OCI-LY3 (cell line): ENCODE results near the gene CEP120.
"Not testable (repeated sequence)": the region's sequence is repeated elsewhere in the genome, so short reads cannot be mapped to it uniquely, and the experiment has no call there.

Experiments
- CTCF ChIP-seq: fragments of 200-600, 300-600 bp; sonication (generic); IDR thresholded peaks from 2 replicates; pipeline ENCODE4 v1.5.1; 2014; ENCODE audit warnings: antibody characterized with exemption, low read length, low read depth
- EZH2phosphoT487 ChIP-seq: fragments of 200-600 bp; shearing (Covaris generic); IDR thresholded peaks from 2 replicates; pipeline ENCODE4 v1.6.1; 2018; ENCODE audit warnings: antibody characterized with exemption, mixed run types, low read depth

- TF ChIP-seq CTCF, EZH2phosphoT487: not testable (repeated sequence)
Observed at GRCh38 chr5:123458994-123459393, 35.8 kb upstream of the CEP120 start.
